ENCODE data around the gene RHOF. TPM values are rescaled to one million over a fixed set of nuclear protein-coding genes. Genes with fewer than 3 reads are reported as not detected.

The RHOF gene
- total RNA-seq, 1 experiment from 2014 or later, result 71.8 TPM

GRCh38 chr12:121770388-121770787 is 23.1 kb downstream of the RHOF start:
- POLR2A ChIA-PET, result no interaction called here
- Histone ChIP-seq H3K4me3 (ENCODE audit: low read depth in 2 of 2, low read length in 2 of 2) (no peak overlapping the region), H3K27ac (ENCODE audit: low read length) (no peak overlapping the region), H3K9me3 (ENCODE audit: control insufficient read depth, insufficient read depth, low read depth, low read length) (no peaks in the 10 kb centered on the region), H3K4me1 (ENCODE audit: control insufficient read depth, insufficient read depth, low read length) (peaks cover 14% of the 10 kb centered on the region), H3K27me3 (ENCODE audit: control insufficient read depth, insufficient read depth, low read length) (no peaks in the 10 kb centered on the region), H3K36me3 (ENCODE audit: control insufficient read depth, insufficient read depth, low read length) (no peaks in the 10 kb centered on the region)
- CTCF ChIA-PET, result no interaction called here
- ATAC-seq (no peak), DNase-seq (ENCODE audit: low read depth, low spot score) (no peak)
- no TSS peak for BruUV-seq (replicated peaks)
- in situ Hi-C loops (cut with HindIII; ENCODE audit: low pct_unique_long_range_greater_than_20kb, low sequenced_read_pairs), result no loop called here
- intact Hi-C loops (cut with micrococcal nuclease; ENCODE audit: unreplicated experiment), result no loop called here
- TF ChIP-seq REST (IDR thresholded peaks at IDR 0.05; ENCODE audit: insufficient read depth in 1 of 2, low read depth in 2 of 2, low read length in 1 of 2) (no peak), POLR2AphosphoS5 (IDR thresholded peaks at IDR 0.05; ENCODE audit: low read depth, low read length) (no peak), CTCF (IDR thresholded peaks at IDR 0.05) (no peak), TCF7L2 (IDR thresholded peaks at IDR 0.05; ENCODE audit: low read depth, low read length) (no peak), SIN3A (IDR thresholded peaks at IDR 0.05; ENCODE audit: borderline replicate concordance, insufficient read depth, low read depth, low read length) (no peak)

- Histone ChIP-seq H3K4me3 (ENCODE audit: low read depth in 2 of 2, low read length in 2 of 2) (no peak overlapping the region), H3K27me3 (ENCODE audit: control insufficient read depth, insufficient read depth, low read length) (no peaks in the 10 kb centered on the region), H3K9me3 (ENCODE audit: control insufficient read depth, insufficient read depth, low read depth, low read length) (no peaks in the 10 kb centered on the region), H3K36me3 (ENCODE audit: control insufficient read depth, insufficient read depth, low read length) (no peaks in the 10 kb centered on the region), H3K27ac (ENCODE audit: low read length) (no peak overlapping the region), H3K4me1 (ENCODE audit: control insufficient read depth, insufficient read depth, low read length) (peaks cover 11% of the 10 kb centered on the region)
- BruUV-seq (replicated peaks), result no TSS peak
- CTCF ChIA-PET, result interaction anchor here (0.6 kb wide), 1 partner anchor 263 kb away, joined by 3 read pairs; no protein-coding TSS in a partner anchor
- POLR2A ChIA-PET, result interaction anchor here (0.6 kb wide), 2 partner anchors 183 to 975 kb away, joined by 4 to 7 read pairs; no protein-coding TSS in a partner anchor
- no peak for ATAC-seq
- no peak for DNase-seq (ENCODE audit: low read depth, low spot score)
- TF ChIP-seq SIN3A (IDR thresholded peaks at IDR 0.05; ENCODE audit: borderline replicate concordance, insufficient read depth, low read depth, low read length) (no peak), TCF7L2 (IDR thresholded peaks at IDR 0.05; ENCODE audit: low read depth, low read length) (no peak), REST (IDR thresholded peaks at IDR 0.05; ENCODE audit: insufficient read depth in 1 of 2, low read depth in 2 of 2, low read length in 1 of 2) (no peak), POLR2AphosphoS5 (IDR thresholded peaks at IDR 0.05; ENCODE audit: low read depth, low read length) (no peak), CTCF (IDR thresholded peaks at IDR 0.05) (no peak)
- intact Hi-C loops (cut with micrococcal nuclease; ENCODE audit: unreplicated experiment) (no loop called here), in situ Hi-C loops (cut with HindIII; ENCODE audit: low pct_unique_long_range_greater_than_20kb, low sequenced_read_pairs) (no loop called here)
Measured at GRCh38 chr12:121769831-121770301, 23.6 kb downstream of the RHOF start.
